Fibroblast of lung (primary cell): ENCODE results near the gene CELF2.
A peak's percentile ranks its signal among the peaks of the same experiment; 100 is the strongest.

Source experiments
- CTCF ChIP-seq, 2 donors: IDR thresholded peaks in 1 of 2; conservative IDR thresholded peaks in 1 of 2; 1 replicate in 1 of 2; 2 replicates in 1 of 2; pipeline ENCODE4 v1.5.1; 2011 to 2012; ENCODE audit warnings: low read length in 2 of 2, control low read depth in 1 of 2, inconsistent platforms in 1 of 2, low read depth in 1 of 2, mild to moderate bottlenecking in 1 of 2
- EZH2 ChIP-seq: IDR thresholded peaks from 2 replicates; pipeline ENCODE4 v1.5.1; 2012; ENCODE audit warnings: low read length, control low read depth, mild to moderate bottlenecking; ENCODE audit errors: missing control alignments

- TF ChIP-seq CTCF (conservative IDR thresholded peaks at IDR 0.05 in 1 of 2, IDR thresholded peaks at IDR 0.05 in 1 of 2; ENCODE audit: low read depth in 1 of 2, low read length in 2 of 2) (peak; percentile 88 to 95), EZH2 (no peak)
Observed at GRCh38 chr10:11270135-11270857, 252.6 kb downstream of the CELF2 start.
